NCI-H187 (cell line): ENCODE measurements around the gene THAP12.

Experiments
- DNase-seq, 2 experiments: peaks; one replicate each; lab custom pipeline; 2025; lab: John Stamatoyannopoulos, UW

Gene THAP12

GRCh38 chr11:76380159-76380976 is 564 bp downstream of the THAP12 start:
- DNase-seq, result no peak

GRCh38 chr11:76379807-76380158 is 1.1 kb downstream of the THAP12 start:
- no peak for DNase-seq

- no peak for DNase-seq
Observed at GRCh38 chr11:76376746-76377558, 4.0 kb downstream of the THAP12 start.

GRCh38 chr11:76371170-76371569 is 9.8 kb downstream of the THAP12 start:
- no peak for DNase-seq

GRCh38 chr11:76369406-76369805 is 11.5 kb downstream of the THAP12 start:
- no peak for DNase-seq

GRCh38 chr11:76368490-76368889 is 12.4 kb downstream of the THAP12 start:
- DNase-seq, result no peak

- no peak for DNase-seq
Observed at GRCh38 chr11:76365038-76365679, 15.8 kb downstream of the THAP12 start.

- no peak for DNase-seq
Observed at GRCh38 chr11:76362716-76363115, 18.2 kb downstream of the THAP12 start.

GRCh38 chr11:76361776-76362175 is 19.2 kb downstream of the THAP12 start:
- DNase-seq, result no peak

GRCh38 chr11:76361374-76361773 is 19.6 kb downstream of the THAP12 start:
- no peak for DNase-seq

- DNase-seq, result no peak
Observed at GRCh38 chr11:76355172-76355571, 25.8 kb downstream of the THAP12 start.

GRCh38 chr11:76348348-76348747 is 32.6 kb downstream of the THAP12 start:
- no peak for DNase-seq

- DNase-seq, result no peak
Observed at GRCh38 chr11:76347466-76347865, 33.5 kb downstream of the THAP12 start.

GRCh38 chr11:76339221-76339620 is 41.7 kb downstream of the THAP12 start:
- no peak for DNase-seq

- DNase-seq, result no peak
Observed at GRCh38 chr11:76337923-76338322, 43.0 kb downstream of the THAP12 start.

- DNase-seq, result no peak
Observed at GRCh38 chr11:76337469-76337868, 43.5 kb downstream of the THAP12 start.

GRCh38 chr11:76336597-76336996 is 44.3 kb downstream of the THAP12 start:
- DNase-seq, result no peak

GRCh38 chr11:76335842-76336241 is 45.1 kb downstream of the THAP12 start:
- DNase-seq, result no peak

GRCh38 chr11:76334826-76335389 is 46.0 kb downstream of the THAP12 start:
- DNase-seq, result no peak

GRCh38 chr11:76330651-76331050 is 50.3 kb downstream of the THAP12 start:
- no peak for DNase-seq

- no peak for DNase-seq
Observed at GRCh38 chr11:76329983-76330382, 50.9 kb downstream of the THAP12 start.

- no peak for DNase-seq
Observed at GRCh38 chr11:76329084-76329648, 51.8 kb downstream of the THAP12 start.
